Measurements from ENCODE around the gene CD48. TPM values are rescaled to one million over a fixed set of nuclear protein-coding genes. Genes with fewer than 3 reads are reported as not detected.

Gene CD48
- total RNA-seq, 1 experiment from 2014 or later: not detected

DNA sequence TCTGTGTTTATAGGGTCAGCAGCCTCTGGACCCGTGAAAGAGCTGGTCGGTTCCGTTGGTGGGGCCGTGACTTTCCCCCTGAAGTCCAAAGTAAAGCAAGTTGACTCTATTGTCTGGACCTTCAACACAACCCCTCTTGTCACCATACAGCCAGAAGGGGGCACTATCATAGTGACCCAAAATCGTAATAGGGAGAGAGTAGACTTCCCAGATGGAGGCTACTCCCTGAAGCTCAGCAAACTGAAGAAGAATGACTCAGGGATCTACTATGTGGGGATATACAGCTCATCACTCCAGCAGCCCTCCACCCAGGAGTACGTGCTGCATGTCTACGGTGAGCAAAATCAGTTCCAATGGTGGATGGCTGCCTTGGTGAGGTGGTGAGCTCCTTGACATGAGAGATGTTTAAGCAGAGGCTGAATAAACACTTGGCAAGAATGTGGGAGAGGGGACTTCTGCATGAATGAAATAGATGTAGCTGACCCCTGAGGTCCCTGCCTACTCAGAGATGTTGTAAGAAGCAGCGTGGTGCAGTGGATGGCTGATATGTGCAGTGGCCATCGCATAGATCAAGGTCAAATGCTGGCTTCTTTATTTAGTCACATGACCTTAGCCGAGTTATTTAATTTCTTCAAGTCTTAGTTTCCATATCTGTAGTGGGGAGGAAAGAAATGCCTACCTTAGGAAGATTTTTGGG, 36.7 kb upstream of the CD48 start:
- Mint-ChIP-seq H3K27me3 (ENCODE audit: unreplicated experiment) (peaks cover 33% of the 10 kb centered on the region), H3K9me3 (ENCODE audit: low read depth, unreplicated experiment) (no peaks in the 10 kb centered on the region), H3K36me3 (ENCODE audit: insufficient read depth, unreplicated experiment) (peaks cover 8% of the 10 kb centered on the region), H3K4me3 (ENCODE audit: low read depth, unreplicated experiment) (no peak overlapping the region), H3K4me1 (ENCODE audit: low read depth, unreplicated experiment) (peaks cover 29% of the 10 kb centered on the region), H3K27ac (ENCODE audit: unreplicated experiment) (no peak overlapping the region)
- CTCF ChIA-PET: interaction anchor here (1.5 kb wide), 1 partner anchor 20 kb away, joined by 8 read pairs; no protein-coding TSS in a partner anchor
- no peak for DNase-seq
- intact Hi-C loops (cut with micrococcal nuclease; ENCODE audit: unreplicated experiment): no loop called here
- TF ChIP-seq, protein P1, sequence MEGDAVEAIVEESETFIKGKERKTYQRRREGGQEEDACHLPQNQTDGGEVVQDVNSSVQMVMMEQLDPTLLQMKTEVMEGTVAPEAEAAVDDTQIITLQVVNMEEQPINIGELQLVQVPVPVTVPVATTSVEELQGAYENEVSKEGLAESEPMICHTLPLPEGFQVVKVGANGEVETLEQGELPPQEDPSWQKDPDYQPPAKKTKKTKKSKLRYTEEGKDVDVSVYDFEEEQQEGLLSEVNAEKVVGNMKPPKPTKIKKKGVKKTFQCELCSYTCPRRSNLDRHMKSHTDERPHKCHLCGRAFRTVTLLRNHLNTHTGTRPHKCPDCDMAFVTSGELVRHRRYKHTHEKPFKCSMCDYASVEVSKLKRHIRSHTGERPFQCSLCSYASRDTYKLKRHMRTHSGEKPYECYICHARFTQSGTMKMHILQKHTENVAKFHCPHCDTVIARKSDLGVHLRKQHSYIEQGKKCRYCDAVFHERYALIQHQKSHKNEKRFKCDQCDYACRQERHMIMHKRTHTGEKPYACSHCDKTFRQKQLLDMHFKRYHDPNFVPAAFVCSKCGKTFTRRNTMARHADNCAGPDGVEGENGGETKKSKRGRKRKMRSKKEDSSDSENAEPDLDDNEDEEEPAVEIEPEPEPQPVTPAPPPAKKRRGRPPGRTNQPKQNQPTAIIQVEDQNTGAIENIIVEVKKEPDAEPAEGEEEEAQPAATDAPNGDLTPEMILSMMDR (IDR thresholded peaks at IDR 0.05; ENCODE audit: unreplicated experiment): no peak
- no TSS peak for BruUV-seq (replicated peaks)

DNA sequence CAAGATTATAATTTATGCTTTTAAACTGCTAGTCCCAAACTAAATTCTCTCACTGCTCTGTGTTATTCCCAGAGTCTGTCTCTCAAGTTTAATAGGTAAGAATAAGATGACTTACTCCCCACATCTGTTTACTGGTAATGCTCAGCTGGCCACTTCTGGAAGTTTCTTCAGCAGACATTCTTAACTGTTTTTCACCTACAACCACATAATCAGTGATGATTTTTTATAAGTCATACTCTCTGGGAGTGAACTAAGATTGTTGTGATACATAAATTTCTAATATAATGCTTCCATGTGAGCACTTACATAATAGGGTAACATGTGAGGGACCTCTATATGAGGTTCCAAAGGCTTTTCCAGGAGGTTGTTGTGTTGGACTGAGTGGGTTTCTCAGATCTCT, 36.1 kb upstream of the CD48 start:
- CTCF ChIA-PET: interaction anchor here (0.7 to 1.5 kb wide), 2 partner anchors 21 to 34 kb away, joined by 3 to 8 read pairs; no protein-coding TSS in a partner anchor
- no TSS peak for BruUV-seq (replicated peaks)
- Mint-ChIP-seq H3K36me3 (ENCODE audit: insufficient read depth, unreplicated experiment) (peaks cover 8% of the 10 kb centered on the region), H3K9me3 (ENCODE audit: low read depth, unreplicated experiment) (no peaks in the 10 kb centered on the region), H3K4me3 (ENCODE audit: low read depth, unreplicated experiment) (no peak overlapping the region), H3K27ac (ENCODE audit: unreplicated experiment) (no peak overlapping the region), H3K27me3 (ENCODE audit: unreplicated experiment) (peaks cover 28% of the 10 kb centered on the region), H3K4me1 (ENCODE audit: low read depth, unreplicated experiment) (peaks cover 29% of the 10 kb centered on the region)
- TF ChIP-seq, protein P1 (IDR thresholded peaks at IDR 0.05; ENCODE audit: unreplicated experiment): no peak
- no peak for DNase-seq
- intact Hi-C loops (cut with micrococcal nuclease; ENCODE audit: unreplicated experiment): no loop called here

DNA sequence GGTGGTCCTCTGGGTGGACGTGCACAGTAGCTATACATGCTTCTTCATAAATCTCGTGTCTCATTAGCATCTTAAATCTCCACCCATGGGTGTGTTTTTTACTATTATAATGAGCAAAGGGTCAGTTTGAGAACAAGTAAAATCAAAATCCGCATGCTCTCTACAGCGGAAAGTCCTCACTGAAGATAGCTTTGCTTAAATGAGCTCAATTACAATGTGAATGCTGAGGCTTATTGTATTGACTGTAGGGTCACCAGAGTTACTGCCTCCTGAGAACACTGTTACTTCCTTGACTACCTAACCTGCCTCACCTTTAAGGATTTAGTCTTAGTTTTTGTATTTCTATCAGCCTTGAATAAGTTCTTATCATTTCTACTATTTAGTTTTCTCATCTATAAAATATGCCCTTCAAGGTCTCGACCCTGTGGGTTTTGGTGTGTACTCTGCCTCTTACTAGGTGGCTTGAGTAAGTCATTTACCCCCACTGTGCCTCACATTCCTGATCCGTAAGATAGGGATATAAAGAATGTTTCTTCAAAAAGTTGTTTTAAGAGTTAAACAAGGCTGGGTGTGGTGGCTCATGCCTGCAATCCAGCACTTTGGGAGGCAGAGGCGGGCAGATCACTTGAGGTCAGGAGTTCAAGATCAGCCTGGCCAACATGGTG, 35.3 kb upstream of the CD48 start:
- H3K27ac Mint-ChIP-seq (ENCODE audit: unreplicated experiment): no peak overlapping the region
- CTCF ChIA-PET: interaction anchor here (0.7 to 1.2 kb wide), 2 partner anchors 34 to 207 kb away, joined by 3 read pairs; no protein-coding TSS in a partner anchor
- H3K36me3 Mint-ChIP-seq (ENCODE audit: insufficient read depth, unreplicated experiment): peaks cover 8% of the 10 kb centered on the region
- H3K9me3 Mint-ChIP-seq (ENCODE audit: low read depth, unreplicated experiment): no peaks in the 10 kb centered on the region
- peaks cover 20% of the 10 kb centered on the region for H3K27me3 Mint-ChIP-seq (ENCODE audit: unreplicated experiment)
- BruUV-seq (replicated peaks): no TSS peak
- TF ChIP-seq, protein P1 (IDR thresholded peaks at IDR 0.05; ENCODE audit: unreplicated experiment): no peak
- H3K4me3 Mint-ChIP-seq (ENCODE audit: low read depth, unreplicated experiment): no peak overlapping the region
- intact Hi-C loops (cut with micrococcal nuclease; ENCODE audit: unreplicated experiment): no loop called here
- DNase-seq: peak; percentile 16
- peaks cover 29% of the 10 kb centered on the region for H3K4me1 Mint-ChIP-seq (ENCODE audit: low read depth, unreplicated experiment)

DNA sequence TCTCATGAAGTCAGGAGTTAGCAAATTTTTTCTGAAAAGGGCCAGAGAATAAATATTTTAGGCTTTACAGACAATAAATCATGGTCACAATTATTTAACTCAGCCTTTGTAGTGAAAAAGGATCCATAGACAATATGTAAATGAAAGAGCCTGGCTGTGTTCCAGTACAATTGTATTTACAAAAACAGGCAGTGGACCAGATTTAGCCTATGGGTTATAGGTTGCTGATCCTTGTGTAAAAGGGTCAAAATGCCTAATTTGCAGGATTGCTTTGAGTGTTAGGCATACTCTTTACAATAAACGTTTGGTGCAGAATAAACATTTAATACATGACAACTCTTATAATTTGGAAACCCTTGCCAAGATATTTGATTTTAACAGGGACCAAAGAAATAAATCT, 33.9 kb upstream of the CD48 start:
- no peaks in the 10 kb centered on the region for H3K9me3 Mint-ChIP-seq (ENCODE audit: low read depth, unreplicated experiment)
- H3K27me3 Mint-ChIP-seq (ENCODE audit: unreplicated experiment): peaks cover 6% of the 10 kb centered on the region
- CTCF ChIA-PET: no interaction called here
- BruUV-seq (replicated peaks): no TSS peak
- no peak for DNase-seq
- H3K36me3 Mint-ChIP-seq (ENCODE audit: insufficient read depth, unreplicated experiment): peaks cover 8% of the 10 kb centered on the region
- peaks cover 29% of the 10 kb centered on the region for H3K4me1 Mint-ChIP-seq (ENCODE audit: low read depth, unreplicated experiment)
- intact Hi-C loops (cut with micrococcal nuclease; ENCODE audit: unreplicated experiment): no loop called here
- TF ChIP-seq, protein P1 (IDR thresholded peaks at IDR 0.05; ENCODE audit: unreplicated experiment): no peak
- no peak overlapping the region for H3K4me3 Mint-ChIP-seq (ENCODE audit: low read depth, unreplicated experiment)
- H3K27ac Mint-ChIP-seq (ENCODE audit: unreplicated experiment): no peak overlapping the region
